WTC11 (cell line): ENCODE data around the gene TMEM132E.

ENCODE experiments used
- RELA ChIP-seq: sonication (generic); formaldehyde crosslinking; IDR thresholded peaks from 2 replicates; pipeline ENCODE4 v1.8.1; 2022; ENCODE audit warnings: missing genetic modification reagents, mild to moderate bottlenecking, borderline replicate concordance
- ZNF263 ChIP-seq: sonication (generic); formaldehyde crosslinking; IDR thresholded peaks from 2 replicates; pipeline ENCODE4 v1.8.1; 2022; ENCODE audit warnings: low read depth, mild to moderate bottlenecking, moderate library complexity, missing genetic modification reagents

DNA sequence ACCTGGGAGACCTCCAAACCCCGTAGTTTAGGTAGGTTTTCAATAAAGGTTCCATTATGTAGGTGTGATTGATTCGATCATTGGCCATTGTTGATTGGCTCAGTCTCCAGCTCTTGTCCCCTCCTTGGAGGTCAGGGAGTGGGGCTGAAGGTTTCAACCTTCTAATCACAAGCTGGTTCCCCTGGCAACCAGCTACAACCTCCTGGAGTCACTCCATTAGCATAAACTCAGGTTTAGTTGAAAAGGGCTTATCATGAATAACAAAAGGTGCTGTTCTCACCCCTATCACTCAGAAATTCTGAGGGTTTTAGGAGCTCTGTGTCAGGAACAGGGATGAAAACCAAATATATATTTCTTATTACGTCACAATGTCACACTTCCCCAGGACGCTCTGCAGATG is 28.5 kb downstream of the TMEM132E start:
- TF ChIP-seq RELA (CRISPR knock-in tag) = no peak
- no peak for TF ChIP-seq ZNF263 (CRISPR knock-in tag)
